CD4-positive, alpha-beta T cell (primary cell): ENCODE measurements around the gene SMYD3. TPM values are rescaled to one million over a fixed set of nuclear protein-coding genes. Genes with fewer than 3 reads are reported as not detected.

Source experiments
- ATAC-seq: fragments of 200-7000 bp; cut with Tn5 transposase; one replicate; pipeline ENCODE4 v1.10.0; 2022; ENCODE audit warnings: mild to moderate bottlenecking; ENCODE audit not compliant: poor library complexity
- CTCF ChIA-PET: fragments of 350-600 bp; sonication (Branson Sonifier 250); formaldehyde crosslinking; loops from one replicate; lab custom pipeline; 2021; ENCODE audit warnings: antibody characterized with exemption, inconsistent platforms; lab: Charles Lee
- POLR2A ChIA-PET: fragments of 350-600 bp; sonication (Branson Sonifier 250); formaldehyde crosslinking; loops from one replicate; lab custom pipeline; 2021; ENCODE audit warnings: antibody characterized with exemption, inconsistent platforms; lab: Charles Lee
- DNase-seq, 14 experiments: peaks; one replicate each; pipeline ENCODE4 v3.0.0-alpha.2; 2013 to 2020; ENCODE audit warnings: mixed read lengths in 2 of 14
- H3K27ac ChIP-seq, 2 donors: one replicate each; pipeline versions ENCODE4 v1.5.1 to v1.7.0; 2013; ENCODE audit warnings: low read length in 2 of 2, low read depth in 1 of 2, mild to moderate bottlenecking in 1 of 2
- H3K27me3 ChIP-seq, 2 experiments: 1 replicate in 1 of 2; 2 replicates in 1 of 2; pipeline versions ENCODE4 v1.6.1 to v1.7.0; 2013; ENCODE audit warnings: low read length in 2 of 2, control low read depth in 1 of 2, mild to moderate bottlenecking in 1 of 2, moderate library complexity in 1 of 2; ENCODE audit not compliant: insufficient read depth in 2 of 2, control insufficient read depth in 1 of 2
- H3K36me3 ChIP-seq: one replicate; pipeline ENCODE4 v1.6.1; 2013; ENCODE audit warnings: low read length, control low read depth; ENCODE audit not compliant: insufficient read depth
- H3K4me1 ChIP-seq: one replicate; pipeline ENCODE4 v1.6.1; 2013; ENCODE audit warnings: low read length, control low read depth; ENCODE audit not compliant: insufficient read depth
- H3K4me3 ChIP-seq: one replicate; pipeline ENCODE4 v1.5.1; 2013; ENCODE audit warnings: mild to moderate bottlenecking, low read length, moderate library complexity
- H3K9me3 ChIP-seq, 2 experiments: 1 replicate in 1 of 2; 2 replicates in 1 of 2; pipeline versions ENCODE4 v1.6.1 to v1.7.0; 2013; ENCODE audit warnings: low read length in 2 of 2, mild to moderate bottlenecking in 2 of 2, control low read depth in 1 of 2, moderate library complexity in 1 of 2; ENCODE audit not compliant: control insufficient read depth in 1 of 2, insufficient read depth in 1 of 2
- H3K27ac Mint-ChIP-seq: one replicate; pipeline ENCODE4 v1.8.0; 2020; ENCODE audit warnings: mixed read lengths
- H3K27me3 Mint-ChIP-seq: one replicate; pipeline ENCODE4 v1.8.0; 2021; ENCODE audit warnings: mixed read lengths
- H3K36me3 Mint-ChIP-seq: one replicate; pipeline ENCODE4 v1.8.0; 2021; ENCODE audit warnings: low read depth, mixed read lengths
- H3K4me1 Mint-ChIP-seq: one replicate; pipeline ENCODE4 v1.8.0; 2021; ENCODE audit warnings: low read depth, mixed read lengths
- H3K4me3 Mint-ChIP-seq: one replicate; pipeline ENCODE4 v1.8.0; 2020; ENCODE audit warnings: mild to moderate bottlenecking, mixed read lengths
- H3K9me3 Mint-ChIP-seq: one replicate; pipeline ENCODE4 v1.8.0; 2020; ENCODE audit warnings: mixed read lengths
- CTCF ChIP-seq: fragments of 200-600 bp; IDR thresholded peaks from one replicate; pipeline ENCODE4 v1.8.0; 2022; ENCODE audit warnings: antibody characterized with exemption, mild to moderate bottlenecking
- intact Hi-C, 2 experiments: fragments of 100-400 bp; cut with DNase I in 1 of 2; cut with micrococcal nuclease in 1 of 2; formaldehyde crosslinking; loops; one replicate each; pipeline versions ENCODE4 v1.15.1 to v1.9.0; 2023 to 2025; cut with DNase I, micrococcal nuclease
- total RNA-seq, 174 experiments: library from RNA in 2 of 174; stranded (reverse) in 2 of 174; gene quantifications; one replicate each; pipeline ENCODE4 v1.2.3 and lab custom pipeline; 2021 to 2026

SMYD3 gene
- total RNA-seq, 2 experiments from 2014 or later: 18.8 to 19.6 TPM

GRCh38 chr1:246491551-246492053 lies 15.5 kb downstream of the SMYD3 start:
- H3K27me3 ChIP-seq: no peaks in the 10 kb centered on the region
- H3K4me3 ChIP-seq: no peak overlapping the region
- DNase-seq: no peak
- H3K36me3 ChIP-seq: no peaks in the 10 kb centered on the region
- TF ChIP-seq CTCF: no peak
- ChIA-PET CTCF (no interaction called here), POLR2A (no interaction called here)
- no peak overlapping the region for H3K27ac ChIP-seq
- H3K9me3 ChIP-seq: no peaks in the 10 kb centered on the region
- no peak overlapping the region for H3K27ac Mint-ChIP-seq
- no peaks in the 10 kb centered on the region for H3K36me3 Mint-ChIP-seq
- H3K4me1 Mint-ChIP-seq: peaks cover 10% of the 10 kb centered on the region
- no peak for ATAC-seq
- no peaks in the 10 kb centered on the region for H3K27me3 Mint-ChIP-seq
- no peak overlapping the region for H3K4me3 Mint-ChIP-seq
- no peaks in the 10 kb centered on the region for H3K9me3 Mint-ChIP-seq
- H3K4me1 ChIP-seq: no peaks in the 10 kb centered on the region
- intact Hi-C loops: loop anchor here in 1 of 2 experiments (5.0 kb wide), 2 partner anchors 479 to 1339 kb away; partner anchors contain the start of gene KIF26B

- Histone ChIP-seq H3K27me3 (no peaks in the 10 kb centered on the region), H3K4me3 (no peak overlapping the region), H3K9me3 (no peaks in the 10 kb centered on the region), H3K36me3 (no peaks in the 10 kb centered on the region), H3K27ac (no peak overlapping the region), H3K4me1 (no peaks in the 10 kb centered on the region)
- no peaks in the 10 kb centered on the region for H3K36me3 Mint-ChIP-seq
- H3K4me1 Mint-ChIP-seq: peaks cover 19% of the 10 kb centered on the region
- CTCF ChIA-PET: interaction anchor here (1.0 kb wide), 1 partner anchor 9 kb away, joined by 3 read pairs; no protein-coding TSS in a partner anchor
- H3K9me3 Mint-ChIP-seq: no peaks in the 10 kb centered on the region
- H3K27me3 Mint-ChIP-seq: no peaks in the 10 kb centered on the region
- POLR2A ChIA-PET: no interaction called here
- no peak overlapping the region for H3K27ac Mint-ChIP-seq
- ATAC-seq: no peak
- TF ChIP-seq CTCF: no peak
- intact Hi-C loops: no loop called here
- no peak for DNase-seq
- H3K4me3 Mint-ChIP-seq: no peak overlapping the region
These were observed 18.4 kb downstream of the SMYD3 start for GRCh38 chr1:246488674-246489073.

- ChIA-PET CTCF (no interaction called here), POLR2A (no interaction called here)
- H3K9me3 Mint-ChIP-seq: no peaks in the 10 kb centered on the region
- Histone ChIP-seq H3K27ac (no peak overlapping the region), H3K9me3 (no peaks in the 10 kb centered on the region), H3K4me1 (no peaks in the 10 kb centered on the region), H3K36me3 (no peaks in the 10 kb centered on the region), H3K4me3 (no peak overlapping the region), H3K27me3 (no peaks in the 10 kb centered on the region)
- no peak overlapping the region for H3K27ac Mint-ChIP-seq
- H3K4me1 Mint-ChIP-seq: peaks cover 37% of the 10 kb centered on the region
- no peak overlapping the region for H3K4me3 Mint-ChIP-seq
- H3K27me3 Mint-ChIP-seq: no peaks in the 10 kb centered on the region
- DNase-seq (no peak), ATAC-seq (no peak)
- intact Hi-C loops: no loop called here
- TF ChIP-seq CTCF: no peak
- no peaks in the 10 kb centered on the region for H3K36me3 Mint-ChIP-seq
These were observed 23.5 kb downstream of the SMYD3 start for GRCh38 chr1:246483569-246483933.
